Esophagus squamous epithelium (tissue), 5 donors: ENCODE measurements around the gene NMNAT2. TPM values are rescaled to one million over a fixed set of nuclear protein-coding genes. Genes with fewer than 3 reads are reported as not detected.

ENCODE experiments used
- DNase-seq: peaks from one replicate; lab custom pipeline; 2025; lab: John Stamatoyannopoulos, UW
- H3K27ac ChIP-seq, 4 donors: fragments of 200-600 bp; sonication (generic); one replicate each; pipeline ENCODE4 v1.5.1; 2016 to 2019; ENCODE audit warnings: mild to moderate bottlenecking in 1 of 4
- H3K27me3 ChIP-seq, 4 donors: fragments of 200-600 bp; sonication (generic); 1 replicate in 3 of 4; 2 replicates in 1 of 4; pipeline versions ENCODE4 v1.5.1 to v1.6.0; 2017 to 2021; ENCODE audit warnings: antibody characterized with exemption in 1 of 4
- H3K36me3 ChIP-seq, 3 donors: fragments of 200-600 bp; sonication (generic); one replicate each; pipeline ENCODE4 v1.5.1; 2016 to 2019
- H3K4me1 ChIP-seq, 3 donors: fragments of 200-600 bp; sonication (generic); one replicate each; pipeline ENCODE4 v1.5.1; 2017 to 2019
- H3K4me3 ChIP-seq, 4 donors: fragments of 200-600 bp; sonication (generic); 1 replicate in 3 of 4; 2 replicates in 1 of 4; pipeline ENCODE4 v1.5.1; 2016 to 2019; ENCODE audit warnings: mild to moderate bottlenecking in 2 of 4, moderate library complexity in 1 of 4
- H3K9me3 ChIP-seq, 3 donors: fragments of 200-600 bp; sonication (generic); one replicate each; pipeline ENCODE4 v1.5.1; 2016 to 2019
- CTCF ChIP-seq, 6 experiments: fragments of 450-650 bp in 4 of 6; fragments of 200-600 bp in 2 of 6; sonication (generic) in 2 of 6; IDR thresholded peaks; one replicate each; pipeline ENCODE4 v1.5.1; 2016 to 2019; ENCODE audit warnings: antibody characterized with exemption in 6 of 6, mild to moderate bottlenecking in 4 of 6, moderate library complexity in 4 of 6
- POLR2A ChIP-seq, 4 donors: fragments of 450-650 bp; IDR thresholded peaks; one replicate each; pipeline ENCODE4 v1.6.1; 2017; ENCODE audit warnings: antibody characterized with exemption in 4 of 4, mild to moderate bottlenecking in 4 of 4, moderate library complexity in 3 of 4
- WGBS, 2 donors: methylation state at CpG; one replicate each; pipeline ENCODE4 v1.1.5; 2018; 5-methylcytosine and 5-hydroxymethylcytosine counted together
- intact Hi-C: fragments of 100-400 bp; cut with DNase I; formaldehyde crosslinking; loops from one replicate; pipeline ENCODE4 v1.15.0; 2022
- total RNA-seq, 4 donors: library from RNA; depleted of rRNA; stranded (reverse); fragments of >200 nt; gene quantifications; one replicate each; pipeline ENCODE4 v1.1.0, GENCODE V29; 2016
- donor health status: DM: yes; HTN: yes; CAD: no.

The NMNAT2 gene
- total RNA-seq, 4 donors from 2014 or later: 0.18 to 1.1 (median 0.26) TPM; not detected in 1

- DNase-seq: no peak
- Histone ChIP-seq H3K27me3 (no peaks in the 10 kb centered on the region), H3K4me3 (no peak overlapping the region), H3K4me1 (peaks cover 0 to 22% (median 11%) of the 10 kb centered on the region in 3 donors), H3K27ac (peak overlapping the region in 3 of 4 donors; percentile 36 to 71 (median 39)), H3K36me3 (no peaks in the 10 kb centered on the region), H3K9me3 (no peaks in the 10 kb centered on the region)
- 23 to 46% methylated on average over 5 of the region's 5 CpGs for whole genome bisulfite sequencing, 2 donors
- TF ChIP-seq CTCF (IDR thresholded peaks at IDR 0.05) (no peak), POLR2A (IDR thresholded peaks at IDR 0.05) (no peak)
- intact Hi-C loops: no loop called here
These were observed 107.3 kb downstream of the NMNAT2 start for GRCh38 chr1:183310753-183311479.

- Histone ChIP-seq H3K27me3 (no peaks in the 10 kb centered on the region), H3K4me1 (peaks cover 0 to 29% (median 19%) of the 10 kb centered on the region in 3 donors), H3K27ac (no peak overlapping the region), H3K36me3 (no peaks in the 10 kb centered on the region), H3K9me3 (no peaks in the 10 kb centered on the region), H3K4me3 (no peak overlapping the region)
- no peak for DNase-seq
- WGBS, 2 donors: 87 to 96% methylated on average over 4 of the region's 4 CpGs
- TF ChIP-seq POLR2A (IDR thresholded peaks at IDR 0.05) (no peak), CTCF (IDR thresholded peaks at IDR 0.05) (no peak)
- intact Hi-C loops: no loop called here
These were observed 109.5 kb downstream of the NMNAT2 start for GRCh38 chr1:183308719-183309118.

- Histone ChIP-seq H3K9me3 (no peaks in the 10 kb centered on the region), H3K27ac (no peak overlapping the region), H3K4me3 (no peak overlapping the region), H3K27me3 (no peaks in the 10 kb centered on the region), H3K36me3 (no peaks in the 10 kb centered on the region), H3K4me1 (peaks cover 0 to 28% (median 20%) of the 10 kb centered on the region in 3 donors)
- DNase-seq: no peak
- peak in 3 of 6 experiments; percentile 15 to 40 (median 25) for TF ChIP-seq CTCF (IDR thresholded peaks at IDR 0.05)
- no peak for TF ChIP-seq POLR2A (IDR thresholded peaks at IDR 0.05)
- 42 to 62% methylated on average over 5 of the region's 5 CpGs for WGBS, 2 donors
- intact Hi-C loops: no loop called here
These were observed 111.7 kb downstream of the NMNAT2 start for GRCh38 chr1:183306317-183307042.

DNA sequence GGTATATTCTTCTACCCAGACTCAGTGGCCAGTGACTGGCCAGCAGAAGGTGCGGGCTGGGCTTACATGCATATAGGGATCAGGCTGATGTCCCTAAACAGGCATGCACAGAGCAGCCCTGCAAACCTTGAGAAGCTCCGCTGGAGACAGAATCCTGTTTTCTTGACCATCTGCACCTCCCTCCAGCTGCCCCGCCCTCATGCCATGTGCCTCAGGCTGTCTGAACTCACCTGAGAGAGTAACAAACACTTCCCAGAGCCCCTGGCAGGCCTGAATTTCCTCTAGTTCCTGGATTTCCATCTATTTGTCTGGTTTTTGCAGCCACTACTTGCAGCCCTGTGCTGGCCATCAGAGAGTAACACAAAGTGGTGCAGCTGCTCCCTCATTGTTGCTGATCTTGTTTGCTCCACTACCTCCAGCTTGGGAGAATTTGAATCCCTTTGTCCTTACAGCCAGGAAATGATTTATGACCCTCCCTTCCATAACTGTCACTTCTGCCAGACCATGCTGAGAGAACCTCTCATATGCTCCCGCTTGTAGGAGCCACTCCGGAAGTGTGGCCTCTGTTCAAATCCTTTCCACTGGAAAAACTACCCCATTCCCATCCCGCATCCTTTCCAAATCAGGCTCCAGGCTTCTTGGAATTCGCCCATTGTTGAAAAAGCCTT lies 113.6 kb downstream of the NMNAT2 start:
- H3K36me3 ChIP-seq: no peaks in the 10 kb centered on the region
- no peaks in the 10 kb centered on the region for H3K9me3 ChIP-seq
- H3K27ac ChIP-seq: peak overlapping the region in 2 of 4 donors; percentile 19 to 25
- WGBS, 2 donors: 79% methylated on average over 7 of the region's 7 CpGs
- no peak for DNase-seq
- H3K4me3 ChIP-seq: no peak overlapping the region
- no peaks in the 10 kb centered on the region for H3K27me3 ChIP-seq
- TF ChIP-seq CTCF (IDR thresholded peaks at IDR 0.05) (no peak), POLR2A (IDR thresholded peaks at IDR 0.05) (no peak)
- H3K4me1 ChIP-seq: peaks cover 0 to 15% (median 9%) of the 10 kb centered on the region in 3 donors
- intact Hi-C loops: no loop called here
